Heart left ventricle (tissue), 16 donors: ENCODE results near the gene SPSB3. TPM values are rescaled to one million over a fixed set of nuclear protein-coding genes. Genes with fewer than 3 reads are reported as not detected.

Experiments used
- ATAC-seq, 4 donors: fragments of 200-7000 bp; cut with Tn5 transposase; one replicate each; pipeline ENCODE4 v1.9.1; 2020 to 2022; ENCODE audit warnings: moderate library complexity in 4 of 4, mild to moderate bottlenecking in 3 of 4, moderate number of reproducible peaks in 1 of 4
- DNase-seq, 5 donors: peaks; one replicate each; pipeline ENCODE4 v3.0.0-alpha.2; 2020
- H3K27ac ChIP-seq, 12 donors: fragments of 200-600 bp; sonication (generic) in 4 of 12; one replicate each; pipeline versions ENCODE4 v1.5.0 to v1.8.0; 2016 to 2022; ENCODE audit warnings: mild to moderate bottlenecking in 2 of 12
- H3K27me3 ChIP-seq, 9 donors: fragments of 200-600 bp; sonication (generic) in 2 of 9; one replicate each; pipeline versions ENCODE4 v1.5.1 to v1.8.0; 2016 to 2022; ENCODE audit warnings: mild to moderate bottlenecking in 3 of 9
- H3K36me3 ChIP-seq, 9 donors: fragments of 200-600 bp; sonication (generic) in 2 of 9; one replicate each; pipeline versions ENCODE4 v1.5.0 to v1.8.0; 2018 to 2022; ENCODE audit warnings: mild to moderate bottlenecking in 2 of 9
- H3K4me1 ChIP-seq, 12 donors: fragments of 200-600 bp; sonication (generic) in 4 of 12; one replicate each; pipeline versions ENCODE4 v1.5.0 to v1.8.0; 2016 to 2022; ENCODE audit warnings: mild to moderate bottlenecking in 3 of 12
- H3K4me3 ChIP-seq, 12 donors: fragments of 200-600 bp; sonication (generic) in 4 of 12; one replicate each; pipeline versions ENCODE4 v1.5.0 to v1.8.0; 2017 to 2022; ENCODE audit warnings: mild to moderate bottlenecking in 9 of 12, moderate library complexity in 4 of 12
- H3K9me3 ChIP-seq, 12 donors: fragments of 200-600 bp; sonication (generic) in 4 of 12; one replicate each; pipeline versions ENCODE4 v1.5.0 to v1.8.0; 2016 to 2022; ENCODE audit warnings: mild to moderate bottlenecking in 1 of 12
- CTCF ChIP-seq, 12 donors: fragments of 200-600 bp; sonication (generic) in 4 of 12; IDR thresholded peaks; one replicate each; pipeline versions ENCODE4 v1.5.0 to v1.8.0; 2018 to 2022; ENCODE audit warnings: antibody characterized with exemption in 12 of 12, mild to moderate bottlenecking in 5 of 12
- POLR2A ChIP-seq, 2 donors: fragments of 450-650 bp; IDR thresholded peaks; one replicate each; pipeline ENCODE4 v1.6.1; 2017; ENCODE audit warnings: antibody characterized with exemption in 2 of 2, mild to moderate bottlenecking in 2 of 2, moderate library complexity in 2 of 2
- WGBS, 4 donors: extraction: QIAGEN DNeasy Blood & Tissue Kit in 2 of 4; methylation state at CpG; one replicate each; pipeline versions ENCODE4 v1.1.5 to v1.1.7; 2013 to 2018; 5-methylcytosine and 5-hydroxymethylcytosine counted together
- intact Hi-C, 10 donors: fragments of 100-400 bp; cut with DNase I; formaldehyde crosslinking; loops; one replicate each; pipeline versions ENCODE4 v1.11.1 to v1.14.2; 2022
- polyA plus RNA-seq, 2 donors: library from polyadenylated mRNA; stranded (reverse); fragments of 200-250 nt; gene quantifications; one replicate each; pipeline ENCODE4 v1.2.3, GENCODE V29; 2013
- total RNA-seq, 9 donors: library from RNA; depleted of rRNA in 2 of 9; stranded (reverse); fragments of >200 nt in 2 of 9; fragmentation: NEBNext Ultra II Directional in 3 of 9; extraction: Animal tissue kit (Norgen Biotek cat#: 25700) in 3 of 9; gene quantifications; one replicate each; pipeline versions ENCODE4 v1.1.0 to v1.2.4, GENCODE V29; 2016 to 2023
- donor health status: ischemic (EF 13 %, LVEDD 7.1; RV severe dilation, severe dysfunction).
- donor health status: healthy with polysubstance abuse.
- donor health status: DM: no; HTN: yes; CAD: no.
- donor health status: DM: no; HTN: no; CAD: no.
- donor health status: ischemic (EF 25% LVEDD 6.9; RV normal size, moderate dysfunction).
- donor health status: ischemic (EF 25% LVEDD 5.7; RV mildly dilated, moderate dysfunction).
- donor health status: healthy.
- donor health status: DM: yes; HTN: yes; CAD: no.
- donor health status: ischemic (EF 35%, LVEDD 5.7; RV mildly dilated, moderate dysfunction).
- donor health status: nonischemic (EF 11% LVEDD 7.7; RV severe dilation, severe dysfunction).
- donor health status: DM: yes; HTN: yes; CAD: no.
- donor health status: PGD.
- donor health status: ischemic (EF 29% LVEDD 5.4; RV normal size, mild dysfunction).
- donor health status: nonischemic (EF 23%, LVEDD 6.1; RV moderate dilation, normal function).

SPSB3 gene
- total and polyA plus RNA-seq, 11 donors: 25.8 to 100 (median 32.4) TPM

GRCh38 chr16:1790611-1791255 lies 8.4 kb upstream of the SPSB3 start:
- H3K4me3 ChIP-seq: no peak overlapping the region
- no peak overlapping the region for H3K27ac ChIP-seq
- H3K9me3 ChIP-seq: no peaks in the 10 kb centered on the region
- DNase-seq (peak in 2 of 5 donors; percentile 7 to 16), ATAC-seq (no peak)
- TF ChIP-seq CTCF (IDR thresholded peaks at IDR 0.05) (no peak), POLR2A (IDR thresholded peaks at IDR 0.05) (no peak)
- WGBS, 4 donors: 89 to 98% (median 95%) methylated on average over 30 to 44 of the region's 44 CpGs
- intact Hi-C loops: no loop called here
- peaks cover 0 to 55% (median 32%) of the 10 kb centered on the region in 9 donors for H3K36me3 ChIP-seq
- H3K27me3 ChIP-seq: no peaks in the 10 kb centered on the region
- H3K4me1 ChIP-seq: peaks cover 0 to 5% (median 0%) of the 10 kb centered on the region in 12 donors

- peaks cover 0 to 55% (median 32%) of the 10 kb centered on the region in 9 donors for H3K36me3 ChIP-seq
- H3K4me3 ChIP-seq: no peak overlapping the region
- H3K27me3 ChIP-seq: no peaks in the 10 kb centered on the region
- intact Hi-C loops: no loop called here
- ATAC-seq (no peak), DNase-seq (no peak)
- no peak overlapping the region for H3K27ac ChIP-seq
- H3K9me3 ChIP-seq: no peaks in the 10 kb centered on the region
- TF ChIP-seq POLR2A (IDR thresholded peaks at IDR 0.05) (no peak), CTCF (IDR thresholded peaks at IDR 0.05) (no peak)
- 94 to 99% (median 95%) methylated on average over 13 to 15 of the region's 15 CpGs for WGBS, 4 donors
- peaks cover 0 to 10% (median 0%) of the 10 kb centered on the region in 12 donors for H3K4me1 ChIP-seq
Observed at GRCh38 chr16:1790261-1790610, 7.9 kb upstream of the SPSB3 start.

GRCh38 chr16:1789643-1790045 lies 7.3 kb upstream of the SPSB3 start:
- Histone ChIP-seq H3K27ac (no peak overlapping the region), H3K27me3 (no peaks in the 10 kb centered on the region), H3K36me3 (peaks cover 0 to 55% (median 32%) of the 10 kb centered on the region in 9 donors), H3K9me3 (no peaks in the 10 kb centered on the region), H3K4me1 (peaks cover 0 to 15% (median 4%) of the 10 kb centered on the region in 12 donors), H3K4me3 (no peak overlapping the region)
- TF ChIP-seq POLR2A (IDR thresholded peaks at IDR 0.05) (no peak), CTCF (IDR thresholded peaks at IDR 0.05) (no peak)
- ATAC-seq (no peak), DNase-seq (peak in 3 of 5 donors; percentile 6 to 26 (median 16))
- WGBS, 4 donors: 89 to 92% (median 92%) methylated on average over 11 to 25 of the region's 25 CpGs
- intact Hi-C loops: no loop called here

- WGBS, 4 donors: 58 to 70% (median 65%) methylated on average over 5 to 19 of the region's 19 CpGs
- no peaks in the 10 kb centered on the region for H3K27me3 ChIP-seq
- H3K4me1 ChIP-seq: peaks cover 0 to 24% (median 7%) of the 10 kb centered on the region in 12 donors
- H3K4me3 ChIP-seq: no peak overlapping the region
- no peak overlapping the region for H3K27ac ChIP-seq
- intact Hi-C loops: no loop called here
- TF ChIP-seq CTCF (IDR thresholded peaks at IDR 0.05) (no peak), POLR2A (IDR thresholded peaks at IDR 0.05) (no peak)
- ATAC-seq (peak in 1 of 4 donors; percentile 4), DNase-seq (peak in 3 of 5 donors; percentile 8 to 20 (median 17))
- H3K9me3 ChIP-seq: no peaks in the 10 kb centered on the region
- peaks cover 0 to 55% (median 32%) of the 10 kb centered on the region in 9 donors for H3K36me3 ChIP-seq
Observed at GRCh38 chr16:1788708-1789100, 6.3 kb upstream of the SPSB3 start.
